Right ventricle myocardium inferior (tissue), 1 donor: ENCODE results near the gene CCDC50. TPM values are rescaled to one million over a fixed set of nuclear protein-coding genes. Genes with fewer than 3 reads are reported as not detected.

ENCODE experiments used
- ATAC-seq: fragments of 200-7000 bp; cut with Tn5 transposase; one replicate; pipeline ENCODE4 v1.9.1; 2020; ENCODE audit warnings: mild to moderate bottlenecking, moderate library complexity
- DNase-seq: peaks from one replicate; pipeline ENCODE4 v3.0.0; 2021; ENCODE audit errors: missing footprints
- intact Hi-C: fragments of 100-400 bp; cut with DNase I; formaldehyde crosslinking; loops from one replicate; pipeline ENCODE4 v1.11.0; 2022
- total RNA-seq: library from RNA; stranded (reverse); fragmentation: NEBNext Ultra II Directional; extraction: Animal tissue kit (Norgen Biotek cat#: 25700); gene quantifications from one replicate; pipeline ENCODE4 v1.2.1, GENCODE V29; 2021
- donor health status: DM: no; HTN: yes; CAD: no; lungs with severe emphysema.

Gene CCDC50
- total RNA-seq, 1 donor from 2014 or later: 57.8 TPM

GRCh38 chr3:191397771-191398170 is 68.6 kb downstream of the CCDC50 start:
- DNase-seq: no peak
- intact Hi-C loops: loop anchor here (10.0 kb wide), 1 partner anchor 153 kb away; no protein-coding TSS in a partner anchor
- no peak for ATAC-seq

- DNase-seq (no peak), ATAC-seq (no peak)
- intact Hi-C loops: loop anchor here (10.0 kb wide), 1 partner anchor 154 kb away; no protein-coding TSS in a partner anchor
Measured at GRCh38 chr3:191398607-191399006, 69.4 kb downstream of the CCDC50 start.

- intact Hi-C loops: loop anchor here (10.0 kb wide), 1 partner anchor 155 kb away; no protein-coding TSS in a partner anchor
- DNase-seq (no peak), ATAC-seq (no peak)
Measured at GRCh38 chr3:191399918-191400317, 70.7 kb downstream of the CCDC50 start.

GRCh38 chr3:191401775-191402357 is 72.7 kb downstream of the CCDC50 start:
- no peak for ATAC-seq
- intact Hi-C loops: no loop called here
- no peak for DNase-seq

DNA sequence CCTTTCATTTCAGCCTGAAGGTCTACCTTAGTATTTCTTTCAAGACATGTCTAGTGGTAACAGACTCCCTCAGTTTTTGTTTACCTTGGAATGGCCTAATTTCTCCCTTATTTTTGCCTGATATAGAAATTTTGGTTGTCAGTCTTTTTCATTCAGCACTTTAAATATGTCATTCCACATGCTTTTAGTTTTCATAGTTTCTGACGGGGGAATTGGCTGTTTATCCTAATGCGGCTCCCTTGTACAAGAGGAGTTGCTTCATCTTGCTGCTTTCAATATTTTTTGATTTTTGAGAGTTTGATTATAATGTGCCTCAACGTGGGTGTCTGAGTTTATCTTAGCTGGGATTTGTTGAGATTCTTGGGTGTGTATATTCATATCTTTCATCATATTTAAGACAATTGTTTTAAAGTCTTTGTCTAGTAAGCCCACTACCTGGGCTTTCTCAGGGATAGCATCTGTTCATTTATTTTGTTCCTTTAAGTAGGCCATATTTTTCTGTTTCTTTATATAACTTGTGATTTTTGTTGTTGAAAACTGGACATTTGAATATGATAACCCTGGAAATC is 80.7 kb downstream of the CCDC50 start:
- DNase-seq (no peak), ATAC-seq (no peak)
- intact Hi-C loops: no loop called here

DNA sequence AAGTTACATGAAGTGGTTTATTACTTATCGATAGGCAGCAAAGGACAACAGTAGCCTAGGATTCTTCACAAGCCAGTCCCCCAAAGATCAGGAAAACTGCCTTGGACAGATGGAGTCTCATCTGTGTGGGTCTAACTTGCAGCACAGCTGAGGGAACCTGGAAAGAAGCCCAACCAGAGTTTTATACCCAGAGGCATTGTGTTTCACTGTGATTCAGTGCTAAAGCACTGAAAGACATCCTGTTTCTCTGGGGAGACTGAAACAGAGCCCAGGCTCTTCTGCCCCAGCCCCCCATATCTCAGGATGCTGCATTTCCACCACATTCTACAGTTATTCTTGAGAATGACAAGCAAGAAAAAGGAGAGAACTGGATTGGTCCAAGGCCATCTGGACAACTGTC is 83.6 kb downstream of the CCDC50 start:
- intact Hi-C loops: no loop called here
- no peak for DNase-seq
- ATAC-seq: no peak

GRCh38 chr3:191414286-191414685 is 85.1 kb downstream of the CCDC50 start:
- DNase-seq: no peak
- intact Hi-C loops: no loop called here
- no peak for ATAC-seq

DNA sequence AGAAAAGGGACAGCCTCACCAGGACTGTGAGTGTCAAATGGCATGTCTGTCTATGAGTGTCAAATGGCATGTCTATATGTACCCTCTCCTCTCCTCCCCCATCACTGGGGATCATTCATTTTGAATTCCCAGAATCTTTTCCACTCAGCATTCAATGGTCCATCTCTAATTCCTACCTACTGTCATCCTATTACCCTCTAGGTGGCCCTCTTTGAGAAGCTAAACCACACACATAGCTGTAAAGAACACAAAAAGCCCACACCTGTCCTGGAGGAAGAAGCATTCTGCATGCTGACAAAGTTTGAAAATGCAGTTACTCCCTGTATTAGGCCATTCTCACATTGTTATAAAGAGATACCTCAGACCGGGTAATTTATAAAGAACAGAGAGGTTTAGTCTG is 85.5 kb downstream of the CCDC50 start:
- no peak for ATAC-seq
- intact Hi-C loops: loop anchor here (5.0 kb wide), 1 partner anchor 1028 kb away; no protein-coding TSS in a partner anchor
- no peak for DNase-seq

DNA sequence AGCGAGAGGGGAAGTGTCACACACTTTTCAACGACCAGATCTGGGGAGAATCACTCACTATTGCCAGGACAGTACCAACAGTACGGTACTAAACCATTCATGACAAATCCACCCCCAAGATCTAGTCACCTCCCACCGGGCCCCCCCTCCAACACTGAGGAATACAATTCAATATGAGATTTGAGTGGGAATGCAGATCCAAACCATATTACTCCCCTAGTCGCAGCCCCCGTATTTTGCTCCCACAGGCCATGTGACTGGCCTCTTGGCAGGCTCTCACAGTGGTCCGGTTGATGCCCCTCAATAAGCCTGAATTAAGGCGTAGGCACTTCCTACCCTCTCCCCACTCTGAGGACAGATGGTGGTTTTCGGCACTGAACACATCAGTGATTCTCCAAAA is 86.4 kb downstream of the CCDC50 start:
- DNase-seq (no peak), ATAC-seq (no peak)
- intact Hi-C loops: loop anchor here (5.0 kb wide), 1 partner anchor 1027 kb away; no protein-coding TSS in a partner anchor

DNA sequence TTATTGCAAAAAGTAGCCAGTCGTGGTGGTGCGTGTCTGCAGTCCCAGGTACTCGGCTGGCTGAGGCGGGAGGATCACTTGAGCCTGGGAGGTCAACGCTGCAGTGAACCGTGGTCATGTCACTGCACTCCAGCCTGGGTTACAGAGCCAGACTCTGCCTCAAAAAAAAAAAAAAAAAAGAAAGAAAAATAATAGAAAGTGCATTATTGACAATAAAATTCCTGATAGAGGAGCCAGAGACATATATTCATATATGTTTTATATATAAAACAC is 88.2 kb downstream of the CCDC50 start:
- intact Hi-C loops: loop anchor here (5.0 kb wide), 1 partner anchor 1025 kb away; no protein-coding TSS in a partner anchor
- ATAC-seq: no peak
- DNase-seq: no peak

GRCh38 chr3:191420771-191421170 is 91.6 kb downstream of the CCDC50 start:
- intact Hi-C loops: no loop called here
- DNase-seq (no peak), ATAC-seq (no peak)

GRCh38 chr3:191424881-191425280 is 95.7 kb downstream of the CCDC50 start:
- DNase-seq (no peak), ATAC-seq (no peak)
- intact Hi-C loops: no loop called here

DNA sequence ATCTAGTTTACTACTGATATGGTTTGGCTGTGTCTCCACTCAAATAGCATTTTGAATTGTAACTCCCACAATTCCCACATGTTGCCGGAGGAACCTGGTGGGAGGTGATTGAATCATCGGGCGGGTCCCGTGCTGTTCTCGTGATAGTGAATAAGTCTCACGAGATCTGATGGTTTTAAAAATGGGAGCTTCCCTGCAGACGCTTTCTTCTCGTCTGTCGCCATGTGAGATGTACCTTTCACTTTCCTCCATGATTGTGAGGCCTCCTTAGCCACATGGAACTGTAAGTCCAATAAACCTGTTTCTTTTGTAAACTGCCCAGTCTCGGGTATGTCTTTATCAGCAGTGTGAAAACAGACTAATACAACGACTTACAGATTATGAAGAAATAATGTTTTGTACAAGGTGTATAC is 96.1 kb downstream of the CCDC50 start:
- DNase-seq (no peak), ATAC-seq (no peak)
- intact Hi-C loops: no loop called here

DNA sequence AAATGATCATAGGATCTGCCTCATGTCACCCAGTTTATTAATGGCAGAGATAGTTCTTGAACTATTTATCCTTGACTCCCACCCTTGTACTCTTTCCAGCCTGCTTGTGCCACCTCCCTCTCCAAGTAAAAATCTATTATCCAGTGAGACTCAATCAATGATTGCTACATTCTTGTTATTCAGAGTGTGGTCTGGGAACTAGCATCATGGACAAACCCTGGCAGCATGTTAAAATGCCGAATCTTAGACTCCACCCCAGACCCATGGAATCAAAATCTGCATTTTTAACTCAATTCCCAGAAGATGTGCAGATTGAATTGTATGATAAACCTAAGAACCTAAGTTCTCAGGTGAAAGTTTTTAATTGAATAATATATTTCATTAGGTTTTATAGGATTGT is 97.1 kb downstream of the CCDC50 start:
- ATAC-seq (no peak), DNase-seq (no peak)
- intact Hi-C loops: no loop called here

DNA sequence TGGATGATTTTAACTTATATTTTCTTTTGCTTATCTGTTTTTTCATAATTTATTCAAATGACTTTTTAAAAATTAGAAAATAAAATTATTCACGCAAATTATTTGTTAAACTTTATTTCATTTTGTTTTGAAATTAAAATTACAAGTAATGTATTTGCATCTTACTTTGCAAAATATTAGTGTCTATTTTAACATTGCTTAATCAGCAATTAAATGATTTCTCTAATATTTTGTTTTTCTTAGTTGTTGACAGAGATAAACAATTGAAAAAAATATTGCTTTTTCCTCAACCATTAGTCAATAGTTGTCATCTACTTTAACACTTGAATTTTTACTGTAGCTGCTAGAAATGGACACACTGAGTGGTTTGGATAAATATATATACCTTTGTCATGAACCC is 99.0 kb downstream of the CCDC50 start:
- ATAC-seq (no peak), DNase-seq (no peak)
- intact Hi-C loops: no loop called here

DNA sequence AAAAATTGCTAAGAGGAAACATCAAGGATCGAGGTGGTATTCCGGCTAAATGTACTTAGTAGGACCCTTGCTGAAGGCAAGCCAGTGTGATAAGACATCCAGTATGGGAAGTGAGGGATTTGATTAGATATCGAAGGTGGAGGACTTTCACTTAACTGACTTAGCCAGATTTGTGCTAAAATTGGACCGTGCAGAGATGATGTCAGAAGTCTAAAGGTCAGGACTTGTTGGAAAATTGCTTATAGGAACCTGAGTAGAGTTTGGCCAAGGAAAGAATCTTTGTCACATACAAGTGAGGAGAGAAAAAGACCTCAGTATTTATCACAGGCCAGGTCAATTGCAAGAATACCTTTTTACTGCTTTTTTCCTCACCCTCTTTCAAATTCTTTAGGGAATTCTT is 100.9 kb downstream of the CCDC50 start:
- ATAC-seq (no peak), DNase-seq (no peak)
- intact Hi-C loops: no loop called here

GRCh38 chr3:191431160-191431822 is 102.1 kb downstream of the CCDC50 start:
- no peak for ATAC-seq
- intact Hi-C loops: no loop called here
- no peak for DNase-seq

DNA sequence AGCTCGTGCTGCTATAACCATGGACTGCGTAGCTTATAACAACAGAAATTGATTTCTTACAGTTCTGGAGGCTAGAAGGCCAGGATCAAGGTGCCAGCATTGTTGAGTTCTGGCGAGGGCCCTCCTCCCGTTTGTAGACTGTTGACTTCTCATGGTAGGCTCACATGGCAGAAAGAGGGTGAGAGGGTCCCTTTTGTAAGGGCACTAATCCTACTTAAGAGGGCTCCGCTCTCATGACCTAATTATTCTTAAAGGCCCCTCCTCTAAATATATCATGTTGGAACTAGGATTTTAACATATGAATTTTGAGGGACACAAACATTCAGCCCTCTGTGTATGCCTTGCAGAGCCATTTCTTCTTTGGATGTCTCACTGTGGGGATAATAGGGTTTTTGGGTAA is 103.0 kb downstream of the CCDC50 start:
- intact Hi-C loops: no loop called here
- ATAC-seq (no peak), DNase-seq (no peak)

GRCh38 chr3:191434024-191434423 is 104.8 kb downstream of the CCDC50 start:
- intact Hi-C loops: no loop called here
- DNase-seq (no peak), ATAC-seq (no peak)

DNA sequence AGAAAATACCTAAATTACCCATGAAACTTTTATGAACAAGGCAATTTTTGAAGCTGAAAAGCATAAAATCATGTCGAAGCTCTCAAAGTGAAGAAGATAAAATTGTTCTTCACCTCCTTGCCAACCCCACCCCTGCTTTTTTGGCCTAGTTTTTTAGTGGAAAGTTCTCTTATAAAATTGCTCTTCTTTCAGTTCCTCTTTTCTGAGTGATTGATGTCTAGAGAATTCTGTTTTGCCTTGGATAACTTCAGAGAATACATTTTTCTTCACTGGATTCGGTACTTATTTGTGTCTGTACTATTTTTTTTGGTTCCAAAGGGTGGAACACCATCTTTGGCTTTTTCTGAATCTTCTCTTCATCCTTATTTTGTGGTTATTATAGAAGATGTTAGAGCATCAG is 106.8 kb downstream of the CCDC50 start:
- intact Hi-C loops: no loop called here
- ATAC-seq: no peak
- DNase-seq: no peak
